ENCODE data around the gene ATP10A. TPM values are rescaled to one million over a fixed set of nuclear protein-coding genes. Genes with fewer than 3 reads are reported as not detected.

Gene ATP10A
- total and polyA plus RNA-seq, 3 experiments from 2014 or later = 8.2 to 28.9 (median 24.0) TPM

DNA sequence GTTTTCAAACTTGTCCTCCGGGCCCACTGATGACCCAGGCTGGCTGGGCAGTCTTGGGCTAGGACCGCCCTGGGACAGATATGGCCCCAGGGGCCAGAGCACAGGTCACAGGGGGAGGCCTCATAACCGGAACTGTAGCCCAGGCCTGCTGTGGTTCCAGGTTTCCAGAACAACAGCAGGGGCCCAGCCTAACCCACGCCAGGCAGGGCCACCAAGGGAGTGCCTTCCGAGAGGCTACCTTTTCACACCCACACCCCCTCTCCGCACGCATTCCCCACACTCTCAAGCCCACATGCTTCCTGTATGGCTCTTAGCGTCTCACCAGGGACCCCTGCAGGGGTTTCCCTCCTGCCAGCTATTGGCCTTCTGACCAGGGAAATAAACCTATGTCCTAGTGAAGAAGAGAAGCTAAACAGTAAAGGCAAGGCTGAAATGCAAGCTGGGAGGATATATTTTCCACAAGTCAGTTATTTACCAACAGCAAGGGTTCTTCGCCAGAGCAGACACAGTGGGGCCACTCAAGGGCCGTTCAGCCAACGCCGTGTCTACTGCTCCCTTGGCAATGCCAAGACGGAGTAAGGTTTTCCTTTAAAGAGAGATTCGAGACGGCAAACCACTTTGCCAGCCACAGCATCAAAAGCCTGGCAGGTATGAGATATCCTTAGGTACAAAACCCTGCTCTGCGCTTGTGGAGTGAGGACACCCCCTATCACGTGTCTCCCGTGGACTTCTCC, 135.1 kb downstream of the ATP10A start:
- peaks cover 0 to 3% (median 0%) of the 10 kb centered on the region in 3 donors for H3K4me1 Mint-ChIP-seq
- no peaks in the 10 kb centered on the region for H3K4me1 ChIP-seq (ENCODE audit: insufficient read depth, low read length)
- peak overlapping the region in 2 of 8 donors; percentile 65 to 68 for H3K27ac Mint-ChIP-seq
- H3K27me3 Mint-ChIP-seq = peaks cover 0 to 2% of the 10 kb centered on the region in 2 donors
- H3K9me3 Mint-ChIP-seq = no peaks in the 10 kb centered on the region
- H3K27ac ChIP-seq (ENCODE audit: low read depth, low read length) = no peak overlapping the region
- H3K36me3 Mint-ChIP-seq = peaks cover 0 to 66% (median 3%) of the 10 kb centered on the region in 3 donors
- no peak overlapping the region for H3K4me3 Mint-ChIP-seq
- no peaks in the 10 kb centered on the region for H3K9me3 ChIP-seq (ENCODE audit: low read length)
- DNase-seq = no peak
- H3K27me3 ChIP-seq (ENCODE audit: insufficient read depth, low read length, poor library complexity, severe bottlenecking) = no peaks in the 10 kb centered on the region
- POLR2A ChIA-PET = no interaction called here
- H3K36me3 ChIP-seq (ENCODE audit: insufficient read depth, low read length) = no peaks in the 10 kb centered on the region
- no peak overlapping the region for H3K4me3 ChIP-seq (ENCODE audit: low read length)
- CTCF ChIA-PET = no interaction called here

GRCh38 chr15:25727116-25727515, 136.0 kb downstream of the ATP10A start:
- no peak for DNase-seq
- Mint-ChIP-seq H3K27me3 (peaks cover 0 to 2% of the 10 kb centered on the region in 2 donors), H3K9me3 (no peaks in the 10 kb centered on the region), H3K27ac (peak overlapping the region in 2 of 8 donors; percentile 66 to 83), H3K4me1 (peaks cover 0 to 3% (median 0%) of the 10 kb centered on the region in 3 donors), H3K36me3 (peaks cover 0 to 68% (median 2%) of the 10 kb centered on the region in 3 donors), H3K4me3 (no peak overlapping the region)
- no peak overlapping the region for H3K4me3 ChIP-seq (ENCODE audit: low read length)
- H3K36me3 ChIP-seq (ENCODE audit: insufficient read depth, low read length) = no peaks in the 10 kb centered on the region
- H3K4me1 ChIP-seq (ENCODE audit: insufficient read depth, low read length) = no peaks in the 10 kb centered on the region
- CTCF ChIA-PET = no interaction called here
- H3K9me3 ChIP-seq (ENCODE audit: low read length) = no peaks in the 10 kb centered on the region
- POLR2A ChIA-PET = no interaction called here
- no peak overlapping the region for H3K27ac ChIP-seq (ENCODE audit: low read depth, low read length)
- no peaks in the 10 kb centered on the region for H3K27me3 ChIP-seq (ENCODE audit: insufficient read depth, low read length, poor library complexity, severe bottlenecking)

GRCh38 chr15:25725758-25726157, 137.4 kb downstream of the ATP10A start:
- CTCF ChIA-PET = interaction anchor here (1.2 kb wide), 2 partner anchors 16 to 208 kb away, joined by 3 read pairs; no protein-coding TSS in a partner anchor

GRCh38 chr15:25724899-25725298, 138.2 kb downstream of the ATP10A start:
- Histone ChIP-seq H3K4me1 (ENCODE audit: insufficient read depth, low read length) (no peaks in the 10 kb centered on the region), H3K27ac (ENCODE audit: low read depth, low read length) (no peak overlapping the region), H3K9me3 (ENCODE audit: low read length) (no peaks in the 10 kb centered on the region), H3K27me3 (ENCODE audit: insufficient read depth, low read length, poor library complexity, severe bottlenecking) (no peaks in the 10 kb centered on the region), H3K36me3 (ENCODE audit: insufficient read depth, low read length) (no peaks in the 10 kb centered on the region), H3K4me3 (ENCODE audit: low read length) (no peak overlapping the region)
- CTCF ChIA-PET = interaction anchor here (1.2 kb wide), 1 partner anchor 15 kb away, joined by 3 read pairs; no protein-coding TSS in a partner anchor
- Mint-ChIP-seq H3K4me3 (no peak overlapping the region), H3K36me3 (peaks cover 0 to 74% (median 7%) of the 10 kb centered on the region in 3 donors), H3K27ac (peak overlapping the region in 1 of 8 donors; percentile 70), H3K4me1 (peaks cover 0 to 3% (median 0%) of the 10 kb centered on the region in 3 donors), H3K27me3 (peaks cover 0 to 2% of the 10 kb centered on the region in 2 donors), H3K9me3 (no peaks in the 10 kb centered on the region)
- no peak for DNase-seq
- POLR2A ChIA-PET = no interaction called here

More at GRCh38 chr15:25725758-25726157, 137.4 kb downstream of the ATP10A start:
- no peak for DNase-seq
- no peaks in the 10 kb centered on the region for H3K4me1 ChIP-seq (ENCODE audit: insufficient read depth, low read length)
- Mint-ChIP-seq H3K36me3 (peaks cover 0 to 70% (median 7%) of the 10 kb centered on the region in 3 donors), H3K27ac (no peak overlapping the region), H3K27me3 (peaks cover 0 to 2% of the 10 kb centered on the region in 2 donors), H3K9me3 (no peaks in the 10 kb centered on the region), H3K4me3 (no peak overlapping the region), H3K4me1 (peaks cover 0 to 3% (median 0%) of the 10 kb centered on the region in 3 donors)
- H3K27me3 ChIP-seq (ENCODE audit: insufficient read depth, low read length, poor library complexity, severe bottlenecking) = no peaks in the 10 kb centered on the region
- no peaks in the 10 kb centered on the region for H3K36me3 ChIP-seq (ENCODE audit: insufficient read depth, low read length)
- POLR2A ChIA-PET = no interaction called here
- no peak overlapping the region for H3K27ac ChIP-seq (ENCODE audit: low read depth, low read length)
- H3K4me3 ChIP-seq (ENCODE audit: low read length) = no peak overlapping the region
- no peaks in the 10 kb centered on the region for H3K9me3 ChIP-seq (ENCODE audit: low read length)

DNA sequence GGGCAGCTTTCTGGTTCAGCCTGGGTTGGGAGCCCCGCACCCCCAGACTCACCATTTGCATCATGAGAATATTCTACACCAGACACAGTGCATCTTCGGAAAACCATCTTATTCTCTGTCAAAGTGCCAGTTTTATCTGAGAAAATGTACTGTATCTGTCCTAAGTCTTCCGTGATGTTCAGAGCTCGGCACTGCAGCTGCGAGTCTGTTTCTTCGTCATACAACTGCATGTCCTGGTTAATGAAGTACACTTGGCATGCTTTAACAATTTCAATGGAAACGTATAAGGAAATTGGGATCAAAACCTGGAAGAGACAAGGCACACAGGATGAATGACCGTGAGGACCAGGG, 141.5 kb downstream of the ATP10A start:
- H3K4me1 Mint-ChIP-seq = no peaks in the 10 kb centered on the region

GRCh38 chr15:25719101-25719985, 143.8 kb downstream of the ATP10A start:
- Histone ChIP-seq H3K27ac (ENCODE audit: low read depth, low read length) (no peak overlapping the region), H3K36me3 (ENCODE audit: insufficient read depth, low read length) (no peaks in the 10 kb centered on the region), H3K4me1 (ENCODE audit: insufficient read depth, low read length) (no peaks in the 10 kb centered on the region), H3K9me3 (ENCODE audit: low read length) (no peaks in the 10 kb centered on the region), H3K27me3 (ENCODE audit: insufficient read depth, low read length, poor library complexity, severe bottlenecking) (no peaks in the 10 kb centered on the region), H3K4me3 (ENCODE audit: low read length) (no peak overlapping the region)
- ChIA-PET POLR2A (no interaction called here), CTCF (interaction anchor here (1.5 kb wide), 1 partner anchor 9 kb away, joined by 8 read pairs; no protein-coding TSS in a partner anchor)
- no peak for DNase-seq
- H3K4me1 Mint-ChIP-seq = no peaks in the 10 kb centered on the region
- H3K27ac Mint-ChIP-seq = no peak overlapping the region
- H3K36me3 Mint-ChIP-seq = peaks cover 0 to 76% (median 7%) of the 10 kb centered on the region in 3 donors
- H3K9me3 Mint-ChIP-seq = no peaks in the 10 kb centered on the region
- H3K27me3 Mint-ChIP-seq = no peaks in the 10 kb centered on the region
- no peak overlapping the region for H3K4me3 Mint-ChIP-seq

More for the DNA sequence above, 141.5 kb downstream of the ATP10A start:
- no peaks in the 10 kb centered on the region for H3K36me3 ChIP-seq (ENCODE audit: insufficient read depth, low read length)
- no peak for DNase-seq
- H3K36me3 Mint-ChIP-seq = peaks cover 0 to 78% (median 7%) of the 10 kb centered on the region in 3 donors
- no peak overlapping the region for H3K4me3 ChIP-seq (ENCODE audit: low read length)
- H3K27me3 ChIP-seq (ENCODE audit: insufficient read depth, low read length, poor library complexity, severe bottlenecking) = no peaks in the 10 kb centered on the region
- CTCF ChIA-PET = interaction anchor here (1.3 kb wide), 1 partner anchor 12 kb away, joined by 3 read pairs; no protein-coding TSS in a partner anchor
- H3K4me1 ChIP-seq (ENCODE audit: insufficient read depth, low read length) = no peaks in the 10 kb centered on the region
- no peak overlapping the region for H3K27ac ChIP-seq (ENCODE audit: low read depth, low read length)
- H3K27ac Mint-ChIP-seq = no peak overlapping the region
- no peaks in the 10 kb centered on the region for H3K27me3 Mint-ChIP-seq
- H3K9me3 Mint-ChIP-seq = no peaks in the 10 kb centered on the region
- POLR2A ChIA-PET = no interaction called here
- H3K9me3 ChIP-seq (ENCODE audit: low read length) = no peaks in the 10 kb centered on the region
- H3K4me3 Mint-ChIP-seq = no peak overlapping the region

- Mint-ChIP-seq H3K4me3 (no peak overlapping the region), H3K4me1 (no peaks in the 10 kb centered on the region), H3K27ac (no peak overlapping the region), H3K9me3 (no peaks in the 10 kb centered on the region), H3K27me3 (no peaks in the 10 kb centered on the region), H3K36me3 (peaks cover 0 to 76% (median 7%) of the 10 kb centered on the region in 3 donors)
- ChIA-PET CTCF (interaction anchor here (1.5 kb wide), 1 partner anchor 9 kb away, joined by 8 read pairs; no protein-coding TSS in a partner anchor), POLR2A (no interaction called here)
- Histone ChIP-seq H3K4me3 (ENCODE audit: low read length) (no peak overlapping the region), H3K36me3 (ENCODE audit: insufficient read depth, low read length) (no peaks in the 10 kb centered on the region), H3K27me3 (ENCODE audit: insufficient read depth, low read length, poor library complexity, severe bottlenecking) (no peaks in the 10 kb centered on the region), H3K9me3 (ENCODE audit: low read length) (no peaks in the 10 kb centered on the region), H3K27ac (ENCODE audit: low read depth, low read length) (no peak overlapping the region), H3K4me1 (ENCODE audit: insufficient read depth, low read length) (no peaks in the 10 kb centered on the region)
- no peak for DNase-seq
These were observed 144.5 kb downstream of the ATP10A start for GRCh38 chr15:25718597-25718996.

GRCh38 chr15:25718169-25718536, 145.0 kb downstream of the ATP10A start:
- no peak for DNase-seq
- Mint-ChIP-seq H3K4me3 (no peak overlapping the region), H3K4me1 (no peaks in the 10 kb centered on the region), H3K9me3 (no peaks in the 10 kb centered on the region), H3K27ac (no peak overlapping the region), H3K27me3 (no peaks in the 10 kb centered on the region), H3K36me3 (peaks cover 0 to 77% (median 7%) of the 10 kb centered on the region in 3 donors)
- no peaks in the 10 kb centered on the region for H3K36me3 ChIP-seq (ENCODE audit: insufficient read depth, low read length)
- H3K27ac ChIP-seq (ENCODE audit: low read depth, low read length) = no peak overlapping the region
- ChIA-PET CTCF (interaction anchor here (1.5 kb wide), 1 partner anchor 8 kb away, joined by 8 read pairs; no protein-coding TSS in a partner anchor), POLR2A (no interaction called here)
- no peaks in the 10 kb centered on the region for H3K4me1 ChIP-seq (ENCODE audit: insufficient read depth, low read length)
- H3K4me3 ChIP-seq (ENCODE audit: low read length) = no peak overlapping the region
- H3K9me3 ChIP-seq (ENCODE audit: low read length) = no peaks in the 10 kb centered on the region
- no peaks in the 10 kb centered on the region for H3K27me3 ChIP-seq (ENCODE audit: insufficient read depth, low read length, poor library complexity, severe bottlenecking)
